ENCODE data around the gene MBNL2. TPM values are rescaled to one million over a fixed set of nuclear protein-coding genes. Genes with fewer than 3 reads are reported as not detected.

Gene MBNL2
- total RNA-seq, 1 donor from 2014 or later, result 61.2 TPM

GRCh38 chr13:97372936-97373335, 150.8 kb downstream of the MBNL2 start:
- no peak for DNase-seq (ENCODE audit: low read depth)

- DNase-seq (ENCODE audit: low read depth), result no peak
Measured at GRCh38 chr13:97373787-97374186, 151.7 kb downstream of the MBNL2 start.

GRCh38 chr13:97376981-97377380, 154.8 kb downstream of the MBNL2 start:
- no peak for DNase-seq (ENCODE audit: low read depth)

- no peak for DNase-seq (ENCODE audit: low read depth)
Measured at GRCh38 chr13:97379386-97379785, 157.3 kb downstream of the MBNL2 start.

- DNase-seq (ENCODE audit: low read depth), result no peak
Measured at GRCh38 chr13:97380696-97381095, 158.6 kb downstream of the MBNL2 start.

GRCh38 chr13:97381189-97381588, 159.1 kb downstream of the MBNL2 start:
- DNase-seq (ENCODE audit: low read depth), result no peak

GRCh38 chr13:97382276-97382675, 160.1 kb downstream of the MBNL2 start:
- peak; percentile 69 for DNase-seq (ENCODE audit: low read depth)

GRCh38 chr13:97384371-97384770, 162.2 kb downstream of the MBNL2 start:
- DNase-seq (ENCODE audit: low read depth), result no peak

GRCh38 chr13:97385146-97385545, 163.0 kb downstream of the MBNL2 start:
- DNase-seq (ENCODE audit: low read depth), result no peak

- no peak for DNase-seq (ENCODE audit: low read depth)
Measured at GRCh38 chr13:97385854-97386253, 163.7 kb downstream of the MBNL2 start.

- DNase-seq (ENCODE audit: low read depth), result no peak
Measured at GRCh38 chr13:97386801-97387484, 164.8 kb downstream of the MBNL2 start.

GRCh38 chr13:97387485-97387839, 165.3 kb downstream of the MBNL2 start:
- no peak for DNase-seq (ENCODE audit: low read depth)

GRCh38 chr13:97387890-97388289, 165.8 kb downstream of the MBNL2 start:
- no peak for DNase-seq (ENCODE audit: low read depth)

GRCh38 chr13:97388373-97388772, 166.2 kb downstream of the MBNL2 start:
- DNase-seq (ENCODE audit: low read depth), result no peak

- no peak for DNase-seq (ENCODE audit: low read depth)
Measured at GRCh38 chr13:97390941-97391600, 168.9 kb downstream of the MBNL2 start.

GRCh38 chr13:97392020-97392419, 169.9 kb downstream of the MBNL2 start:
- DNase-seq (ENCODE audit: low read depth), result no peak

- DNase-seq (ENCODE audit: low read depth), result no peak
Measured at GRCh38 chr13:97394542-97394941, 172.4 kb downstream of the MBNL2 start.

GRCh38 chr13:97395447-97396136, 173.5 kb downstream of the MBNL2 start:
- DNase-seq (ENCODE audit: low read depth), result no peak

- DNase-seq (ENCODE audit: low read depth), result no peak
Measured at GRCh38 chr13:97397267-97397666, 175.1 kb downstream of the MBNL2 start.

GRCh38 chr13:97401421-97401820, 179.3 kb downstream of the MBNL2 start:
- no peak for DNase-seq (ENCODE audit: low read depth)

GRCh38 chr13:97403893-97404750, 182.0 kb downstream of the MBNL2 start:
- no peak for DNase-seq (ENCODE audit: low read depth)

- no peak for DNase-seq (ENCODE audit: low read depth)
Measured at GRCh38 chr13:97407540-97407939, 185.4 kb downstream of the MBNL2 start.
